Gastrocnemius medialis (tissue), 4 donors: ENCODE results near the gene STAM2. TPM values are rescaled to one million over a fixed set of nuclear protein-coding genes. Genes with fewer than 3 reads are reported as not detected.
"Not testable (repeated sequence)": the region's sequence is repeated elsewhere in the genome, so short reads cannot be mapped to it uniquely, and the experiment has no call there.

Experiments used
- ATAC-seq, 2 donors: fragments of 150-250 bp; one replicate each; pipeline ENCODE4 v1.9.1; 2016
- DNase-seq, 2 donors: peaks; one replicate each; pipeline ENCODE4 v3.0.0-alpha.2; 2019
- H3K27ac ChIP-seq, 4 donors: fragments of 200-600 bp; sonication (generic); 1 replicate in 1 of 4; 2 replicates in 3 of 4; pipeline ENCODE4 v1.5.1; 2016 to 2018; ENCODE audit warnings: mild to moderate bottlenecking in 2 of 4, moderate library complexity in 1 of 4
- H3K27me3 ChIP-seq, 3 donors: fragments of 200-600 bp; sonication (generic) in 2 of 3; 1 replicate in 1 of 3; 2 replicates in 2 of 3; pipeline versions ENCODE4 v1.5.1 to v1.6.0; 2016 to 2019; ENCODE audit warnings: mild to moderate bottlenecking in 1 of 3, moderate library complexity in 1 of 3
- H3K36me3 ChIP-seq, 2 donors: fragments of 200-600 bp; sonication (generic) in 1 of 2; one replicate each; pipeline ENCODE4 v1.5.1; 2017 to 2018
- H3K4me1 ChIP-seq, 2 donors: fragments of 200-600 bp; sonication (generic) in 1 of 2; one replicate each; pipeline ENCODE4 v1.5.1; 2016 to 2017; ENCODE audit warnings: mild to moderate bottlenecking in 2 of 2
- H3K4me3 ChIP-seq, 4 donors: fragments of 200-600 bp; sonication (generic) in 3 of 4; 1 replicate in 1 of 4; 2 replicates in 3 of 4; pipeline ENCODE4 v1.5.1; 2016 to 2019; ENCODE audit warnings: mild to moderate bottlenecking in 2 of 4
- H3K9me3 ChIP-seq, 3 donors: fragments of 200-600 bp; sonication (generic) in 2 of 3; 1 replicate in 1 of 3; 2 replicates in 2 of 3; pipeline ENCODE4 v1.5.1; 2016 to 2019
- CTCF ChIP-seq, 5 experiments: fragments of 450-650 bp in 3 of 5; fragments of 200-600 bp in 2 of 5; sonication (generic) in 2 of 5; IDR thresholded peaks in 4 of 5; conservative IDR thresholded peaks in 1 of 5; 1 replicate in 4 of 5; 2 replicates in 1 of 5; pipeline ENCODE4 v1.5.1; 2016 to 2019; ENCODE audit warnings: antibody characterized with exemption in 5 of 5, mild to moderate bottlenecking in 3 of 5, moderate library complexity in 3 of 5
- POLR2A ChIP-seq, 2 donors: fragments of 450-650 bp; IDR thresholded peaks; one replicate each; pipeline ENCODE4 v1.6.1; 2017; ENCODE audit warnings: antibody characterized with exemption in 2 of 2, mild to moderate bottlenecking in 2 of 2, moderate library complexity in 2 of 2
- in situ Hi-C, 4 donors: fragments of 200-750 bp; cut with MboI; loops; one replicate each; pipeline versions ENCODE4 v1.15.0 to v1.8.0; 2017; ENCODE audit warnings: low sequenced_read_pairs in 4 of 4
- intact Hi-C: fragments of 100-400 bp; cut with DNase I; formaldehyde crosslinking; loops from one replicate; pipeline ENCODE4 v1.15.1; 2023; ENCODE audit warnings: low total_unique reads
- total RNA-seq, 4 donors: library from RNA; depleted of rRNA; stranded (reverse); fragments of >200 nt; gene quantifications; one replicate each; pipeline versions ENCODE4 v1.1.0 to v1.2.3, GENCODE V29; 2016

The STAM2 gene
- total RNA-seq, 4 donors from 2014 or later, result 16.7 to 31.8 (median 20.3) TPM

DNA sequence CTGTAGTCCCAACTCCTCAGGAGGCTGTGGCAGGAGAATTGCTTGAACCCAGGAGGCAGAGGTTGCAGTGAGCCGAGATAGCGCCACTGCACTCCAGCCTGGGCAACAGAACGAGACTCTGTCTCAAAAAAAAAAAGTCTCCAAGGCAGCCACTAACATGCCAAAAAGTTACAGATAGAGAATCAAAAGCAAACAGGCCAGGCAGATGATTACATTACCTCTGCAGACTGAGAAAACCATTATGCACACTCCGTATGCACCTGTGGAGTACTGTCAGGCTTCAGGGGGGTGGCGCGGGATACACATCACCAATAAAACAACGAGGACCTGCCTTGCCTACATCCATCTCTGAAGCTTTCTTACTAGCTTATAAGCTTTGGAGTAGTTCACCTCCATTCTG lies 10.3 kb downstream of the STAM2 start:
- DNase-seq (no peak), ATAC-seq (no peak)
- Histone ChIP-seq H3K4me1 (peaks cover 16 to 25% of the 10 kb centered on the region in 2 donors), H3K27me3 (no peaks in the 10 kb centered on the region), H3K27ac (no peak overlapping the region), H3K36me3 (no peaks in the 10 kb centered on the region), H3K9me3 (no peaks in the 10 kb centered on the region), H3K4me3 (no peak overlapping the region)
- intact Hi-C loops, result no loop called here
- TF ChIP-seq CTCF (IDR thresholded peaks at IDR 0.05 in 4 of 5, conservative IDR thresholded peaks at IDR 0.05 in 1 of 5) (no peak), POLR2A (IDR thresholded peaks at IDR 0.05) (no peak)
- in situ Hi-C loops, result loop anchor here in 1 of 4 donors (25.0 kb wide), 1 partner anchor 128 kb away; no protein-coding TSS in a partner anchor

DNA sequence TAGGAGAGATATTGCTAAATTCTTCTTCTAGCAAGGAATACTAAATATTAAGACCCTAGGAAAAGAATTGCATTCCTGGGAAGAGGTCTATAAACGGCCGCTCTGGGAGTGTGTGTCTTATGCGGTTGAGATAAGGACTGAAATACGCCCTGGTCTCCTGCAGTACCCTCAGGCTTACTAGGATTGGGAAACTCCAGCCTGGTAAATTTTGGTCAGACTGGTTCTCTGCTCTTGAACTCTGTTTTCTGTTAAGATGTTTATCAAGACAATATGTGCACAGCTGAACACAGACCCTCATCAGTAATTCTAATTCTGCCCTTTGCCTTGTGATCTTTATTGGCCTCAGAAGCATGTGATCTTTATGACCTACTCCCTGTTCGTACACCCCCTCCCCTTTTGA lies 11.9 kb downstream of the STAM2 start:
- peaks cover 16 to 25% of the 10 kb centered on the region in 2 donors for H3K4me1 ChIP-seq
- H3K36me3 ChIP-seq, H3K9me3 ChIP-seq, H3K27me3 ChIP-seq, DNase-seq, H3K27ac ChIP-seq, ATAC-seq, H3K4me3 ChIP-seq, intact Hi-C loops: not testable (repeated sequence)
- in situ Hi-C loops, result loop anchor here in 1 of 4 donors (25.0 kb wide), 1 partner anchor 126 kb away; no protein-coding TSS in a partner anchor

- H3K36me3 ChIP-seq, result no peaks in the 10 kb centered on the region
- ATAC-seq (no peak), DNase-seq (no peak)
- no peaks in the 10 kb centered on the region for H3K27me3 ChIP-seq
- no peak overlapping the region for H3K4me3 ChIP-seq
- no peaks in the 10 kb centered on the region for H3K9me3 ChIP-seq
- intact Hi-C loops, result no loop called here
- H3K4me1 ChIP-seq, result peaks cover 14 to 22% of the 10 kb centered on the region in 2 donors
- H3K27ac ChIP-seq, result no peak overlapping the region
- in situ Hi-C loops, result loop anchor here in 1 of 4 donors (25.0 kb wide), 1 partner anchor 125 kb away; no protein-coding TSS in a partner anchor
- TF ChIP-seq POLR2A (IDR thresholded peaks at IDR 0.05) (no peak), CTCF (IDR thresholded peaks at IDR 0.05 in 4 of 5, conservative IDR thresholded peaks at IDR 0.05 in 1 of 5) (no peak)
These were observed 13.4 kb downstream of the STAM2 start for GRCh38 chr2:152162141-152162540.

- TF ChIP-seq POLR2A (IDR thresholded peaks at IDR 0.05) (no peak), CTCF (IDR thresholded peaks at IDR 0.05 in 4 of 5, conservative IDR thresholded peaks at IDR 0.05 in 1 of 5) (no peak)
- H3K27me3 ChIP-seq, result no peaks in the 10 kb centered on the region
- DNase-seq, result no peak
- in situ Hi-C loops (loop anchor here in 1 of 4 donors (25.0 kb wide), 1 partner anchor 124 kb away; no protein-coding TSS in a partner anchor), intact Hi-C loops (no loop called here)
- H3K4me1 ChIP-seq, result peaks cover 10 to 18% of the 10 kb centered on the region in 2 donors
- H3K36me3 ChIP-seq, result no peaks in the 10 kb centered on the region
- no peaks in the 10 kb centered on the region for H3K9me3 ChIP-seq
- no peak overlapping the region for H3K4me3 ChIP-seq
- no peak for ATAC-seq
- no peak overlapping the region for H3K27ac ChIP-seq
These were observed 14.0 kb downstream of the STAM2 start for GRCh38 chr2:152161598-152161997.

GRCh38 chr2:152160378-152160777 lies 15.2 kb downstream of the STAM2 start:
- H3K9me3 ChIP-seq, intact Hi-C loops, ATAC-seq, H3K27ac ChIP-seq, DNase-seq, H3K27me3 ChIP-seq, H3K4me1 ChIP-seq, H3K4me3 ChIP-seq, H3K36me3 ChIP-seq: not testable (repeated sequence)
- in situ Hi-C loops, result loop anchor here in 1 of 4 donors (25.0 kb wide), 1 partner anchor 123 kb away; no protein-coding TSS in a partner anchor

DNA sequence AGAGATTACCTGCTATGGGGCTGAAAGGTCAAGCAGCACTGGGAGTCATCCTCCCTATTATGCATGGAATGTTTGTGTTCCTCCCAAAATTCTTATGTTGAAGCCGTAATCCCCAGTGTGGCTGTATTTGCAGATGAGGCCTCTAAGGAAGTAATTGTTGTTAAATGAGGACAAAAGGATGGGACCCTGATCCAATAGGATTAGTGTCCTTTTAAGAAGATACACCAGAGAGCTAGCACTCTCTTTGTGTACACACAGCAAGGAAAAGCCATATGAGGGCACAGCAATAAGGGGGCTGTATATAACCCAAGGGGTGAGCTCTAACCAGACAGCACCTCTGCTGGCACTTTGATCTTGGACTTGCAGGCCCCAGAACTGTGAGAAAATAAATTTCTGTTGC lies 18.3 kb downstream of the STAM2 start:
- Histone ChIP-seq H3K27me3 (no peaks in the 10 kb centered on the region), H3K9me3 (no peaks in the 10 kb centered on the region), H3K4me1 (no peaks in the 10 kb centered on the region), H3K36me3 (no peaks in the 10 kb centered on the region), H3K27ac (no peak overlapping the region), H3K4me3 (no peak overlapping the region)
- ATAC-seq (no peak), DNase-seq (no peak)
- intact Hi-C loops (no loop called here), in situ Hi-C loops (loop anchor here in 1 of 4 donors (25.0 kb wide), 1 partner anchor 120 kb away; no protein-coding TSS in a partner anchor)
- no peak for TF ChIP-seq CTCF (IDR thresholded peaks at IDR 0.05 in 4 of 5, conservative IDR thresholded peaks at IDR 0.05 in 1 of 5)
- TF ChIP-seq POLR2A (IDR thresholded peaks at IDR 0.05), result no peak
